AG04449 (cell line): ENCODE results near the gene MVP.
"Not testable (repeated sequence)": the region's sequence is repeated elsewhere in the genome, so short reads cannot be mapped to it uniquely, and the experiment has no call there.

Experiments
- CTCF ChIA-PET: fragments of 350-600 bp; formaldehyde crosslinking; extraction: SDS; loops from one replicate; lab custom pipeline; 2021; ENCODE audit warnings: antibody characterized with exemption; lab: Yijun Ruan, JAX
- POLR2A ChIA-PET: fragments of 400-600, 350-600 bp; formaldehyde crosslinking; extraction: SDS; loops from one replicate; lab custom pipeline; 2020; ENCODE audit warnings: antibody characterized with exemption, inconsistent platforms; lab: Yijun Ruan, JAX
- DNase-seq: peaks from one replicate; pipeline ENCODE4 v3.0.0-alpha.2; 2010; ENCODE audit warnings: low read depth, low spot score
- H3K4me3 ChIP-seq: 2 replicates; pipeline ENCODE4 v1.5.1; 2011; ENCODE audit warnings: low read depth, mild to moderate bottlenecking, control low read depth, low read length
- TF ChIP-seq, protein P1 (sequence below): IDR thresholded peaks from one replicate; pipeline ENCODE4 v1.5.1; 2011; ENCODE audit warnings: mild to moderate bottlenecking, moderate library complexity, low read length, control low read depth, inconsistent platforms; ENCODE audit not compliant: insufficient read depth; ENCODE audit errors: missing control alignments

Gene MVP

DNA sequence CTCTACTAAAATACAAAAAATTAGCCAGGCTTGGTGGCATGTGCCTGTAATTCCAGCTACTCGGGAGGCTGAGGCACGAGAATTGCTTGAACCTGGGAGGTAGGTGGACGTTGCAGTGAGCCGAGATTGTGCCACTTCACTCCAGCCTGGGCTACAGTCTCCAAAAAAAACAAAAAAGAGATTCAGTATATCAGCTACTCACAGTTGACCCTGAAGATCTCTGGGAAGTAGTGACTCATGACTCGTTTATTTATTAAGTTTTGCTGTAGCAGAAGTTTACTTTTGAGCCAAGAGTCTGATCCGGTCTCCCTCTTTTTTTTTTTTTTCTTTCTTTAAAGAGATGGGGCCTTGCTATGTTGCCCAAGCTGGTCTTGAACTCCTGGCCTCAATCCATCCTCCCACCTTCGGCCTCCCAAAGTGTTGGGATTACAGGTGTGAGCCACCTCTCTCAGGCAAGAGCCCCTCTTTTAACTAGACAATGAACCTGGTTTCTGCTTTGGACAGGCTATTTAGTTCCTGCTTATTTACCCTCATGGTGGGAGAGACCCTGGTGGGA is 4.4 kb downstream of the MVP start:
- TF ChIP-seq, protein P1, sequence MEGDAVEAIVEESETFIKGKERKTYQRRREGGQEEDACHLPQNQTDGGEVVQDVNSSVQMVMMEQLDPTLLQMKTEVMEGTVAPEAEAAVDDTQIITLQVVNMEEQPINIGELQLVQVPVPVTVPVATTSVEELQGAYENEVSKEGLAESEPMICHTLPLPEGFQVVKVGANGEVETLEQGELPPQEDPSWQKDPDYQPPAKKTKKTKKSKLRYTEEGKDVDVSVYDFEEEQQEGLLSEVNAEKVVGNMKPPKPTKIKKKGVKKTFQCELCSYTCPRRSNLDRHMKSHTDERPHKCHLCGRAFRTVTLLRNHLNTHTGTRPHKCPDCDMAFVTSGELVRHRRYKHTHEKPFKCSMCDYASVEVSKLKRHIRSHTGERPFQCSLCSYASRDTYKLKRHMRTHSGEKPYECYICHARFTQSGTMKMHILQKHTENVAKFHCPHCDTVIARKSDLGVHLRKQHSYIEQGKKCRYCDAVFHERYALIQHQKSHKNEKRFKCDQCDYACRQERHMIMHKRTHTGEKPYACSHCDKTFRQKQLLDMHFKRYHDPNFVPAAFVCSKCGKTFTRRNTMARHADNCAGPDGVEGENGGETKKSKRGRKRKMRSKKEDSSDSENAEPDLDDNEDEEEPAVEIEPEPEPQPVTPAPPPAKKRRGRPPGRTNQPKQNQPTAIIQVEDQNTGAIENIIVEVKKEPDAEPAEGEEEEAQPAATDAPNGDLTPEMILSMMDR: no peak
- DNase-seq: no peak
- H3K4me3 ChIP-seq: peak overlapping the region; percentile 23
- ChIA-PET POLR2A (interaction anchor here (0.7 to 2.3 kb wide), 5 partner anchors 9 to 165 kb away, joined by 3 to 11 read pairs (median 5); partner anchors contain the start of genes ASPHD1 and PAGR1), CTCF (interaction anchor here (1.0 to 10.3 kb wide), 6 partner anchors 8 to 181 kb away, joined by 3 to 99 read pairs (median 5); partner anchors contain the start of gene PAGR1)

DNA sequence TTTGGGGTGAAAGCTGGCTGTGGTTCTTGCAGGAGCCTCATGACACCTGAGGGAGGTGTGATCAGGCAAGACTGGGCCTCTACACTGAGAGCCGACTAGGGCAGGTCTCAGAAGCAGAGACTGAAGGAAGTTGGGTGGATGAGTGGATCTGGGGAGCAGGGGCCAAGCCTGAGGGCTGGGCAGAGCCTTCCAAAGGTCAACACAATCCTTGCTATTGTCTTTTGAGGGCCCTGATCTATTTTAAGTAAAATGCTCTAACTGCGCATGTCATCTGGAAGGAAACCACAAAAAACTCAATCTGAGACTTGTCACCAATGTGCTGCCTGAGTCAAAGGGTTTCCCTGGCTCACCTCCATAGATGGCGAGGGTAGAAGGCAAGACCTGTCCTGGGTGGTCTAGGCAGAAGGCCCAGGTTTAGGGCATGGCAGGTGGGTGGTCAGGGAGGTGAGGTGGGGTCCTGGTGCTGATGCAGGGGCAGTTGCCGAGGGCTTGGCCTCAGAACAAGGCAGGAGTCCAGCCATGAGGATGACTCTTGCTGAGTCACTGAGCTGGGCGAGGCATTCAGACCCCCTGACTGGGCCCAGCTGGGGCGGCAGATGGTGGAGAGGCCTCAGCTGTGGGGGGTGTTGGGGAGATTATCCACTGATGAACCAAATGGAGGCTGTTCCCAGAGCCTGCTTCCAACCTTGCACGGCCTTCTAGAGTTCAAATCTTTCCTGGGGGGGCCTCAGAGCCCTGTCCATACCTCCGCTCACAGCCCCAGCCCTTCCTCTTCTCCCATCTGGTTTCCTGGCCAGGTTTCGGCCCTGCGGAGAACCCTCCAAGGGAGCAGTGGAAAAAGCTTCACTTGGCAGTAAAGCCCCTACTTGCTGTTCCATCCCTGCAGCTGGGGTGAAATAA is 5.1 kb downstream of the MVP start:
- CTCF ChIA-PET: interaction anchor here (1.4 to 10.3 kb wide), 5 partner anchors 8 to 27 kb away, joined by 3 to 99 read pairs (median 6); partner anchors contain the start of gene PAGR1
- TF ChIP-seq, protein P1: no peak
- DNase-seq: no peak
- peak overlapping the region; percentile 23 for H3K4me3 ChIP-seq
- POLR2A ChIA-PET: interaction anchor here (0.7 to 2.3 kb wide), 4 partner anchors 10 to 164 kb away, joined by 3 to 11 read pairs (median 4); partner anchors contain the start of genes ASPHD1 and PAGR1

DNA sequence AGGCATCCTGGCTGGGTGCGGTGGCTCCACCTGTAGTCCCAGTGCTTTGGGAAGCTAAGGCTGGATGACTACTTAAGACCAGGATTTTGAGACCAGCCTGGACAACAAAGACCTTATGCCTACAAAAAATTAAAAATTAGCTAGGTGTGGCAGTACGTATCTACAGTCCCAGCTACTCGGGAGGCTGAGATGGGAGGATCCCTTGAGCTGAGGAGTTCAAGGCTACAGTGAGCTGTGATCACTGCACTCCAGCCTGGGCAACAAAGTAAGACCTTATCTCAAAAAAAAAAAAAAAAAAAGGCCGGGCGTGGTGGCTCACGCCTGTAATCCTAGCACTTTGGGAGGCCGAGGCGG is 6.1 kb downstream of the MVP start:
- TF ChIP-seq, protein P1: no peak
- DNase-seq: no peak
- POLR2A ChIA-PET: interaction anchor here (0.6 to 2.3 kb wide), 4 partner anchors 11 to 147 kb away, joined by 3 to 11 read pairs (median 4); partner anchors contain the start of gene PAGR1
- CTCF ChIA-PET: interaction anchor here (1.0 to 10.3 kb wide), 5 partner anchors 9 to 196 kb away, joined by 3 to 99 read pairs (median 5); partner anchors contain the start of gene C16orf92
- no peak overlapping the region for H3K4me3 ChIP-seq

DNA sequence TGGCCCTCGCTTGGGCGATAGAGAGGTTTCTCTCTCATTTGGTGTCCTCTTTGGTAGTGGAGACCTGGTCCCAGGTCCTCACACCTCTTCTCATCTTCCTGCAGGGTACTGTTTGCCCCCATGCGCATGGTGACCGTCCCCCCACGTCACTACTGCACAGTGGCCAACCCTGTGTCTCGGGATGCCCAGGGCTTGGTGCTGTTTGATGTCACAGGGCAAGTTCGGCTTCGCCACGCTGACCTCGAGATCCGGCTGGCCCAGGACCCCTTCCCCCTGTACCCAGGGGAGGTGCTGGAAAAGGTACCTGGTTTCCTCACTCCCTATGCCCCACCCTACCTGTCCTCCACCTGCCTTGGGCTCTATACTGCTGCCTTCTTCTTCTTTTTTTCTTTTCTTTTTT is 10.5 kb downstream of the MVP start:
- TF ChIP-seq, protein P1: no peak
- no peak for DNase-seq
- POLR2A ChIA-PET: interaction anchor here (0.7 kb wide), 1 partner anchor 11 kb away, joined by 3 read pairs; no protein-coding TSS in a partner anchor
- H3K4me3 ChIP-seq: no peak overlapping the region
- CTCF ChIA-PET: no interaction called here

DNA sequence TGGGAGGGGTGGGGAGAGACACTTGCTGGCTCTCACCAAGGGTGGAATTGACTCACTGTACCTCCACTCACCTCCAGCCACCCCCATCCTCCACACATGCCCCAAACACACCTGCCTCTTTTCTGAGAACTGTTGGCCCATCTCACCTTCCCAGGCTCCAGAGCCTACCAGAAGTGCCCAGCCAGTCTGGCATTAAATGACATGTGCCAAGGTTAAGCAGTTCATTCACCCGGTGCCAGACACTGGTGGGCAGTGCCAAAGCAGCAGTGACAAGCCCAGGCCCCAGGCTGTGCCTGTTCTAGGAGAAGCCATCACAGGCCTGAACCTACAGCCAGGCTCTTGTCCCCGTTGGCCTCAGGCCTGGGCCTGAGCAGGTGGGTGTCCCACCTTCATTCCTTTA is 11.2 kb downstream of the MVP start:
- ChIA-PET POLR2A (interaction anchor here (0.7 kb wide), 1 partner anchor 11 kb away, joined by 3 read pairs; no protein-coding TSS in a partner anchor), CTCF (no interaction called here)
- TF ChIP-seq, protein P1: no peak
- DNase-seq: no peak
- no peak overlapping the region for H3K4me3 ChIP-seq

DNA sequence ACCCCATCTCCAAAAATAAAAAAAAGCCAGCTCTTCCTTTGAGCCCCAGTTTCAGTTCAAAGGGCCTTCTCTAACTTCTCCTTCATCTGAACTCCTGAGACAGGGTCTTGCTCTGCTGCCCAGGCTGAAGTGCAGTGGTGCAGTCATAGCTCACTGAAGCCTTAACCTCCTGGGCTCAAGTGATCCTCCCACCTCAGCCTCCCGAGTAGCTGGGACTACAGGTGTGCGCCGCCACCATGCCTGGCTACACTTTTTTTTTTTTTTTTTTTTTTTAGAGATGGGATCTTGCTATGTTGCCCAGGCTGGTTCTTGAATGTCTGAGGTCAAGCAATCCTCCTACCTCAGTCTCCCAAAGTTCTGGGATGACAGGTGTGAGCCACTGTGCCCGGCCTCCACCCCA is 13.0 kb downstream of the MVP start:
- H3K4me3 ChIP-seq, POLR2A ChIA-PET, DNase-seq: not testable (repeated sequence)
- CTCF ChIA-PET: interaction anchor here (1.7 to 5.4 kb wide), 2 partner anchors 15 to 49 kb away, joined by 3 to 37 read pairs; no protein-coding TSS in a partner anchor
